GM12878 (cell line): ENCODE measurements around the gene USP4. TPM values are rescaled to one million over a fixed set of nuclear protein-coding genes. Genes with fewer than 3 reads are reported as not detected.
"Not testable (repeated sequence)": the region's sequence is repeated elsewhere in the genome, so short reads cannot be mapped to it uniquely, and the experiment has no call there.

ENCODE experiments used
- ATAC-seq: fragments of 200-7000 bp; cut with Tn5 transposase; 3 replicates; pipeline ENCODE4 v1.9.1; 2020; ENCODE audit warnings: mild to moderate bottlenecking, moderate library complexity
- BruUV-seq: library from RNA; stranded (reverse); fragments of 400-500 nt; replicated peaks from 2 replicates; lab custom pipeline; 2021; lab: Mats Ljungman, UMichigan
- CTCF ChIA-PET: fragments of 300-600 bp; sonication (Branson Sonifier 250); formaldehyde crosslinking; extraction: SDS; loops from one replicate; lab custom pipeline; 2021; ENCODE audit warnings: inconsistent platforms; lab: Yijun Ruan, JAX
- POLR2A ChIA-PET: fragments of 350-600 bp; formaldehyde crosslinking; extraction: SDS; loops from one replicate; lab custom pipeline; 2021; ENCODE audit warnings: inconsistent platforms; lab: Charles Lee
- RAD21 ChIA-PET: fragments of 300-600 bp; sonication (Branson Sonifier 250); formaldehyde crosslinking; loops from one replicate; lab custom pipeline; 2023; ENCODE audit warnings: antibody characterized with exemption; ENCODE audit not compliant: unreplicated experiment; lab: Charles Lee
- SMC1A ChIA-PET: fragments of 300-600 bp; sonication (Branson Sonifier 250); formaldehyde crosslinking; loops from one replicate; lab custom pipeline; 2023; ENCODE audit not compliant: unreplicated experiment, uncharacterized antibody; lab: Charles Lee
- DNase-seq: peaks from one replicate; pipeline ENCODE4 v3.0.0-alpha.2; 2011; ENCODE audit warnings: low read depth, low spot score
- FAIRE-seq: peaks from 3 replicates; lab custom pipeline; 2011; peaks lifted over from hg19 to GRCh38; lab: Jason Lieb, UNC
- H2AFZ ChIP-seq: 2 replicates; pipeline ENCODE4 v1.6.0; 2011; ENCODE audit warnings: low read depth, low read length, control low read depth; ENCODE audit not compliant: control insufficient read depth
- H3K27ac ChIP-seq: 2 replicates; pipeline ENCODE4 v1.5.1; 2011; ENCODE audit warnings: control low read depth; ENCODE audit not compliant: control insufficient read depth, insufficient read depth
- H3K27me3 ChIP-seq, 2 experiments: replicated peaks in 1 of 2; 2 replicates each; pipeline versions ENCODE4 v1.6.0 to v1.6.1; 2011; ENCODE audit warnings: low read length in 1 of 2; ENCODE audit not compliant: control insufficient read depth in 2 of 2, insufficient read depth in 2 of 2
- H3K36me3 ChIP-seq, 2 experiments: 2 replicates each; pipeline ENCODE4 v1.5.1; 2011; ENCODE audit warnings: low read length in 1 of 2; ENCODE audit not compliant: control insufficient read depth in 2 of 2, insufficient read depth in 2 of 2
- H3K4me1 ChIP-seq: 2 replicates; pipeline ENCODE4 v1.6.1; 2011; ENCODE audit warnings: mild to moderate bottlenecking, low read length, moderate library complexity, mixed read lengths; ENCODE audit not compliant: control insufficient read depth, insufficient read depth
- H3K4me2 ChIP-seq: 2 replicates; pipeline ENCODE4 v1.6.0; 2011; ENCODE audit warnings: control low read depth; ENCODE audit not compliant: control insufficient read depth, insufficient read depth
- H3K4me3 ChIP-seq: fragments of 200-600 bp; sonication (generic); 2 replicates; pipeline ENCODE4 v1.5.1; 2016
- H3K79me2 ChIP-seq: 2 replicates; pipeline ENCODE4 v1.6.0; 2011; ENCODE audit warnings: low read length; ENCODE audit not compliant: control insufficient read depth, insufficient read depth
- H3K9ac ChIP-seq: 2 replicates; pipeline ENCODE4 v1.8.0; 2011; ENCODE audit warnings: low read length, control low read depth, mixed read lengths; ENCODE audit not compliant: control insufficient read depth, insufficient read depth
- H3K9me3 ChIP-seq: replicated peaks from 3 replicates; pipeline ENCODE4 v1.5.1; 2011; ENCODE audit warnings: mild to moderate bottlenecking, low read length; ENCODE audit not compliant: control insufficient read depth, insufficient read depth
- H4K20me1 ChIP-seq: 2 replicates; pipeline ENCODE4 v1.6.0; 2011; ENCODE audit not compliant: control insufficient read depth, insufficient read depth
- CBX5 ChIP-seq: sonication (generic); IDR thresholded peaks from 2 replicates; pipeline ENCODE4 v1.6.1; 2016; ENCODE audit warnings: low read depth, moderate library complexity, mild to moderate bottlenecking, inconsistent platforms
- SPI1 ChIP-seq: IDR thresholded peaks from 2 replicates; pipeline ENCODE4 v1.6.1; 2011; ENCODE audit warnings: low read depth, mild to moderate bottlenecking, low read length, moderate library complexity, borderline replicate concordance; ENCODE audit not compliant: insufficient read depth
- WGBS: methylation state at CpG from one replicate; pipeline ENCODE4 v1.1.6; 2016; ENCODE audit warnings: low lambda C conversion rate; ENCODE audit not compliant: insufficient replicate concordance, insufficient coverage; ENCODE audit errors: missing lambda C conversion rate; 5-methylcytosine and 5-hydroxymethylcytosine counted together
- in situ Hi-C: fragments of 300-500 bp; cut with MboI; formaldehyde crosslinking; loops from 9 replicates; pipeline ENCODE4 v1.14.3; 2018; ENCODE audit warnings: mixed read lengths
- intact Hi-C: fragments of 100-400 bp; cut with micrococcal nuclease; formaldehyde crosslinking; loops from one replicate; pipeline ENCODE4 v1.14.2; 2022; ENCODE audit not compliant: unreplicated experiment
- polyA plus RNA-seq, 11 experiments: library from polyadenylated mRNA; depleted of rRNA in 4 of 11; unstranded in 6 of 11; stranded (reverse) in 5 of 11; fragments of >200 nt; fragmentation: Nextera tagmentation in 4 of 11; fragmentation: Illumina TruSeq in 1 of 11; extraction: Ambion mirVana in 4 of 11; extraction: Trizol in 1 of 11; gene quantifications; 1 replicate in 1 of 11; 2 replicates in 10 of 11; pipeline versions ENCODE4 v1.2.1 to v1.2.3, GENCODE V29; 2011 to 2016; ENCODE audit warnings: inconsistent platforms in 2 of 11, missing spikeins in 2 of 11, low read depth in 1 of 11
- total RNA-seq, 4 experiments: library from RNA; depleted of rRNA in 3 of 4; stranded (reverse); fragments of >200 nt in 3 of 4; fragmentation: Illumina TruSeq in 1 of 4; extraction: Trizol in 1 of 4; gene quantifications; 2 replicates each; pipeline versions ENCODE4 v1.2.1 to v1.2.3, GENCODE V29; 2013 to 2021

Gene USP4
- total and polyA plus RNA-seq, 10 of the 15 experiments (the other 5 are each of a cell fraction or from before 2014, with no cell fraction given) = 26.5 to 77.1 (median 66.0) TPM

DNA sequence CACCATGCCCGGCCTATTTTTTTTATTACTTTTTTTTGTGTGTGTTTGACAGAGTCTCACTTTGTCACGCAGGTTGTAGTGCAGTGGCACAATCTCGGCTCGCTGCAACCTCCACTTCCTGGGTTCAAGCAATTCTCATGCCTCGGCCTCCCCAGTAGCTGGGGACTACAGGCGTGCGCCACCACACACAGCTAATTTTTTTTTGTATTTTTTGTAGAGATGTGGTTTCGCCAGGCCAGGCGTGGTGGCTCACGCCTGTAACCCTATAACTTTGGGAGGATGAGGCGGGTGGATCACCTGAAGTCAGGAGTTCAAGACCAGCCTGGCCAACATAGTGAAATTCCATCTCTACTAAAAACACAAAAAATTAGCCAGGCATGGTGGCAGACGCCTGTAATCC lies 8.5 kb upstream of the USP4 start:
- WGBS = 97% methylated on average over 12 of the region's 12 CpGs
- in situ Hi-C loops = loop anchor here (5.0 kb wide), 1 partner anchor 99 kb away; no protein-coding TSS in a partner anchor
- H3K36me3 ChIP-seq, H3K79me2 ChIP-seq, ATAC-seq, H3K4me2 ChIP-seq, H3K9ac ChIP-seq, DNase-seq, POLR2A ChIA-PET, H3K27me3 ChIP-seq, FAIRE-seq, H3K27ac ChIP-seq, BruUV-seq, H3K9me3 ChIP-seq, H4K20me1 ChIP-seq, H2AFZ ChIP-seq, H3K4me3 ChIP-seq: not testable (repeated sequence)
- H3K4me1 ChIP-seq = peaks cover 43% of the 10 kb centered on the region
- ChIA-PET RAD21 (interaction anchor here (4.3 kb wide), 1 partner anchor 8 kb away, joined by 23 read pairs; the partner anchor contains the start of gene USP4), CTCF (interaction anchor here (1.9 kb wide), 1 partner anchor 8 kb away, joined by 7 read pairs; the partner anchor contains the start of gene USP4), SMC1A (interaction anchor here (1.0 kb wide), 1 partner anchor 8 kb away, joined by 4 read pairs; the partner anchor contains the start of gene USP4)
- intact Hi-C loops = loop anchor here (10.0 kb wide), 1 partner anchor 324 kb away; the partner anchor contains the start of genes IMPDH2 and NDUFAF3

DNA sequence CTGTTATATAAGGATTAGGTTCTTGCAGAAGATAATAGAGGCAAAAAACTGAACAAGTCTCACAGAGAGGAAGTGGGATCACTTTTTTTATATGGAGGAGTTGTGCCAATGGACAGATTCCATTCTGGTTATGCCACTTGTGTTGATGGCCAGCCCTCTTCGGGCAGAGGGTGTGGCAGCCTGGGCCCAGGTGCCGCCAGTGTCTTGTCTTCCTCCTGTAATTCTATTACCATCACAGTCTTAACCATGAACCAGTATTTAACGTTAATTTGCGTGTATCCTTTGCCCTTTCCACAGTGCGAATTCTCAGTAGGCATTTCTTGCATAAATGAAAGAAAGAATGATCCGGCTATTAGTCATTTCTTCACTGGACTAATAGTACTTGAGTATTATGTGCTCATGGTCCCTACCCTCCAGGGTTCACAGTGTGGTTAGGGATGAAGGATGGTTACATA lies 7.0 kb upstream of the USP4 start:
- peak; percentile 50; the same call in 1 of the 2 replicates for TF ChIP-seq SPI1
- no peak for TF ChIP-seq CBX5
- no peaks in the 10 kb centered on the region for H3K9me3 ChIP-seq
- intact Hi-C loops = loop anchor here (10.0 kb wide), 1 partner anchor 322 kb away; the partner anchor contains the start of genes IMPDH2 and NDUFAF3
- DNase-seq (no peak), ATAC-seq (no peak), FAIRE-seq (no peak)
- peaks cover 42% of the 10 kb centered on the region for H3K4me1 ChIP-seq
- peak overlapping the region; percentile 89; the same call in 1 of the 2 replicates for H3K27ac ChIP-seq
- BruUV-seq = no TSS peak
- no peak overlapping the region for H3K4me2 ChIP-seq
- CTCF ChIA-PET = interaction anchor here (2.6 kb wide), 1 partner anchor 102 kb away, joined by 11 read pairs; no protein-coding TSS in a partner anchor
- H4K20me1 ChIP-seq = no peaks in the 10 kb centered on the region
- H3K9ac ChIP-seq = no peak overlapping the region
- H3K27me3 ChIP-seq = no peaks in the 10 kb centered on the region
- RAD21 ChIA-PET = interaction anchor here (0.8 kb wide), 1 partner anchor 9 kb away, joined by 3 read pairs; no protein-coding TSS in a partner anchor
- H3K79me2 ChIP-seq = no peaks in the 10 kb centered on the region; the same call in 1 of the 2 replicates
- H3K4me3 ChIP-seq = no peak overlapping the region
- POLR2A ChIA-PET = interaction anchor here (0.7 to 4.2 kb wide), 3 partner anchors 11 to 189 kb away, joined by 4 to 27 read pairs (median 17); partner anchors contain the start of genes GPX1, RHOA and TCTA
- no peaks in the 10 kb centered on the region for H3K36me3 ChIP-seq
- SMC1A ChIA-PET = interaction anchor here (0.7 kb wide), 1 partner anchor 1825 kb away, joined by 3 read pairs; no protein-coding TSS in a partner anchor
- WGBS = 94% methylated on average over 6 of the region's 6 CpGs
- no peak overlapping the region for H2AFZ ChIP-seq
- in situ Hi-C loops = loop anchor here (5.0 kb wide), 1 partner anchor 100 kb away; no protein-coding TSS in a partner anchor
